ENCODE data around the gene STAT2.

- TF ChIP-seq ZNF274 (IDR thresholded peaks at IDR 0.05; ENCODE audit: insufficient read depth, insufficient read length) (no peak), CTCF (IDR thresholded peaks at IDR 0.05 in 2 of 3, conservative IDR thresholded peaks at IDR 0.05 in 1 of 3; ENCODE audit: control insufficient read depth in 2 of 3, extremely low read depth in 1 of 3, insufficient read depth in 1 of 3, low read depth in 3 of 3, low read length in 3 of 3) (peak in 1 of 3 experiments; percentile 50; a peak in 2 of 6 replicates), POLR2A (IDR thresholded peaks at IDR 0.05; ENCODE audit: low read depth, low read length) (peak; percentile 97), SMC3 (IDR thresholded peaks at IDR 0.05; ENCODE audit: borderline replicate concordance, low read length) (peak; percentile 40; the same call in 1 of the 2 replicates), GABPA (IDR thresholded peaks at IDR 0.05; ENCODE audit: low read depth) (no peak), ZNF217 (IDR thresholded peaks at IDR 0.05) (no peak), NFXL1 (IDR thresholded peaks at IDR 0.05; ENCODE audit: borderline replicate concordance) (no peak), MXI1 (IDR thresholded peaks at IDR 0.05; ENCODE audit: low read depth, low read length) (peak; percentile 77), SREBF2 (IDR thresholded peaks at IDR 0.05; ENCODE audit: low read length) (no peak), NFYB (IDR thresholded peaks at IDR 0.05; ENCODE audit: insufficient read depth, low read depth, low read length) (peak; percentile 63; the same call in 1 of the 2 replicates)
- TF ChIP-seq, protein P1, sequence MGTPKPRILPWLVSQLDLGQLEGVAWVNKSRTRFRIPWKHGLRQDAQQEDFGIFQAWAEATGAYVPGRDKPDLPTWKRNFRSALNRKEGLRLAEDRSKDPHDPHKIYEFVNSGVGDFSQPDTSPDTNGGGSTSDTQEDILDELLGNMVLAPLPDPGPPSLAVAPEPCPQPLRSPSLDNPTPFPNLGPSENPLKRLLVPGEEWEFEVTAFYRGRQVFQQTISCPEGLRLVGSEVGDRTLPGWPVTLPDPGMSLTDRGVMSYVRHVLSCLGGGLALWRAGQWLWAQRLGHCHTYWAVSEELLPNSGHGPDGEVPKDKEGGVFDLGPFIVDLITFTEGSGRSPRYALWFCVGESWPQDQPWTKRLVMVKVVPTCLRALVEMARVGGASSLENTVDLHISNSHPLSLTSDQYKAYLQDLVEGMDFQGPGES (IDR thresholded peaks at IDR 0.05) = no peak; the same call in 1 of the 2 replicates
- TF ChIP-seq, protein P2, sequence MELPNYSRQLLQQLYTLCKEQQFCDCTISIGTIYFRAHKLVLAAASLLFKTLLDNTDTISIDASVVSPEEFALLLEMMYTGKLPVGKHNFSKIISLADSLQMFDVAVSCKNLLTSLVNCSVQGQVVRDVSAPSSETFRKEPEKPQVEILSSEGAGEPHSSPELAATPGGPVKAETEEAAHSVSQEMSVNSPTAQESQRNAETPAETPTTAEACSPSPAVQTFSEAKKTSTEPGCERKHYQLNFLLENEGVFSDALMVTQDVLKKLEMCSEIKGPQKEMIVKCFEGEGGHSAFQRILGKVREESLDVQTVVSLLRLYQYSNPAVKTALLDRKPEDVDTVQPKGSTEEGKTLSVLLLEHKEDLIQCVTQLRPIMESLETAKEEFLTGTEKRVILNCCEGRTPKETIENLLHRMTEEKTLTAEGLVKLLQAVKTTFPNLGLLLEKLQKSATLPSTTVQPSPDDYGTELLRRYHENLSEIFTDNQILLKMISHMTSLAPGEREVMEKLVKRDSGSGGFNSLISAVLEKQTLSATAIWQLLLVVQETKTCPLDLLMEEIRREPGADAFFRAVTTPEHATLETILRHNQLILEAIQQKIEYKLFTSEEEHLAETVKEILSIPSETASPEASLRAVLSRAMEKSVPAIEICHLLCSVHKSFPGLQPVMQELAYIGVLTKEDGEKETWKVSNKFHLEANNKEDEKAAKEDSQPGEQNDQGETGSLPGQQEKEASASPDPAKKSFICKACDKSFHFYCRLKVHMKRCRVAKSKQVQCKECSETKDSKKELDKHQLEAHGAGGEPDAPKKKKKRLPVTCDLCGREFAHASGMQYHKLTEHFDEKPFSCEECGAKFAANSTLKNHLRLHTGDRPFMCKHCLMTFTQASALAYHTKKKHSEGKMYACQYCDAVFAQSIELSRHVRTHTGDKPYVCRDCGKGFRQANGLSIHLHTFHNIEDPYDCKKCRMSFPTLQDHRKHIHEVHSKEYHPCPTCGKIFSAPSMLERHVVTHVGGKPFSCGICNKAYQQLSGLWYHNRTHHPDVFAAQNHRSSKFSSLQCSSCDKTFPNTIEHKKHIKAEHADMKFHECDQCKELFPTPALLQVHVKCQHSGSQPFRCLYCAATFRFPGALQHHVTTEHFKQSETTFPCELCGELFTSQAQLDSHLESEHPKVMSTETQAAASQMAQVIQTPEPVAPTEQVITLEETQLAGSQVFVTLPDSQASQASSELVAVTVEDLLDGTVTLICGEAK (IDR thresholded peaks at IDR 0.05; ENCODE audit: borderline replicate concordance) = peak; percentile 70; the same call in 1 of the 2 replicates
These were observed 44.1 kb downstream of the STAT2 start, which contains the start of gene CNPY2 for GRCh38 chr12:56315622-56316473.

Data from GM12878 (cell line).